Kidney (tissue), 14 donors: ENCODE measurements around the gene CTR9. TPM values are rescaled to one million over a fixed set of nuclear protein-coding genes. Genes with fewer than 3 reads are reported as not detected.

Experiments
- DNase-seq, 5 donors: peaks; one replicate each; pipeline ENCODE4 v3.0.0-alpha.2; 2013 to 2020
- FAIRE-seq: peaks from 2 replicates; lab custom pipeline; 2012; peaks lifted over from hg19 to GRCh38; lab: Jason Lieb, UNC
- H3K27ac ChIP-seq, 2 donors: one replicate each; pipeline ENCODE4 v1.7.0; 2013; ENCODE audit warnings: low read depth in 2 of 2, low read length in 2 of 2, inconsistent platforms in 1 of 2
- H3K27me3 ChIP-seq: one replicate; pipeline ENCODE4 v1.7.1; 2013; ENCODE audit warnings: low read length, inconsistent platforms; ENCODE audit not compliant: control insufficient read depth, insufficient read depth
- H3K36me3 ChIP-seq, 3 donors: one replicate each; pipeline versions ENCODE4 v1.7.0 to v1.7.1; 2013; ENCODE audit warnings: low read length in 3 of 3, control low read depth in 1 of 3, inconsistent platforms in 1 of 3; ENCODE audit not compliant: insufficient read depth in 3 of 3, control insufficient read depth in 2 of 3
- H3K4me1 ChIP-seq, 3 donors: one replicate each; pipeline versions ENCODE4 v1.7.0 to v1.7.1; 2013; ENCODE audit warnings: low read length in 3 of 3, inconsistent platforms in 1 of 3, low read depth in 1 of 3; ENCODE audit not compliant: control insufficient read depth in 2 of 3, insufficient read depth in 2 of 3
- H3K4me3 ChIP-seq, 3 donors: one replicate each; pipeline versions ENCODE4 v1.7.0 to v1.8.1; 2013; ENCODE audit warnings: low read length in 3 of 3, control low read depth in 1 of 3, inconsistent platforms in 1 of 3
- H3K9ac ChIP-seq, 3 donors: one replicate each; pipeline versions ENCODE4 v1.7.0 to v1.7.1; 2013; ENCODE audit warnings: low read length in 3 of 3, control low read depth in 1 of 3, inconsistent platforms in 1 of 3
- H3K9me3 ChIP-seq, 3 donors: one replicate each; pipeline versions ENCODE4 v1.7.0 to v1.7.1; 2013; ENCODE audit warnings: low read length in 3 of 3, control low read depth in 1 of 3, inconsistent platforms in 1 of 3; ENCODE audit not compliant: control insufficient read depth in 2 of 3, insufficient read depth in 1 of 3
- CTCF ChIP-seq: IDR thresholded peaks from 3 replicates; pipeline ENCODE4 v1.5.1; 2012; ENCODE audit warnings: mild to moderate bottlenecking, moderate library complexity, borderline replicate concordance; ENCODE audit not compliant: insufficient read depth; ENCODE audit errors: extremely low read depth
- intact Hi-C: fragments of 100-400 bp; cut with DNase I; formaldehyde crosslinking; loops from one replicate; pipeline ENCODE4 v1.11.1; 2022
- polyA plus RNA-seq: library from polyadenylated mRNA; stranded (reverse); fragments of 350-450 nt; fragmentation: Illumina TruSeq; extraction: RNeasy Lipid Tissue Mini Kit (QIAGEN cat#74804); gene quantifications from one replicate; pipeline ENCODE4 v1.2.3, GENCODE V29; 2014; ENCODE audit warnings: low read depth, low replicate concordance; ENCODE audit not compliant: insufficient read depth
- total RNA-seq: library from RNA; stranded (reverse); fragmentation: NEBNext Ultra II Directional; extraction: Animal tissue kit (Norgen Biotek cat#: 25700); gene quantifications from one replicate; pipeline ENCODE4 v1.2.1, GENCODE V29; 2021
- donor health status: control.
- donor health status: control.
- donor health status: control.
- donor health status: control.
- donor health status: control.
- donor health status: DM: yes; HTN: yes; CAD: no.
- donor health status: Normal renal cell carcinoma (clear cell type).

CTR9 gene
- total and polyA plus RNA-seq, 2 donors from 2014 or later: 16.7 to 33.3 TPM

- Histone ChIP-seq H3K9me3 (no peaks in the 10 kb centered on the region), H3K27ac (no peak overlapping the region), H3K4me3 (no peak overlapping the region), H3K9ac (no peak overlapping the region), H3K36me3 (peaks cover 0 to 6% (median 0%) of the 10 kb centered on the region in 3 donors), H3K27me3 (no peaks in the 10 kb centered on the region), H3K4me1 (no peaks in the 10 kb centered on the region)
- TF ChIP-seq CTCF: no peak
- intact Hi-C loops: no loop called here
- DNase-seq: peak in 1 of 5 donors; percentile 10
- no peak for FAIRE-seq
These were observed 33.4 kb downstream of the CTR9 start for GRCh38 chr11:10784232-10785145.

- Histone ChIP-seq H3K4me1 (no peaks in the 10 kb centered on the region), H3K36me3 (peaks cover 0 to 2% (median 0%) of the 10 kb centered on the region in 3 donors), H3K27ac (no peak overlapping the region), H3K9ac (no peak overlapping the region), H3K4me3 (no peak overlapping the region), H3K9me3 (no peaks in the 10 kb centered on the region), H3K27me3 (no peaks in the 10 kb centered on the region)
- FAIRE-seq (no peak), DNase-seq (no peak)
- intact Hi-C loops: no loop called here
- TF ChIP-seq CTCF: no peak
These were observed 34.1 kb downstream of the CTR9 start for GRCh38 chr11:10785146-10785474.

- Histone ChIP-seq H3K27me3 (no peaks in the 10 kb centered on the region), H3K36me3 (no peaks in the 10 kb centered on the region), H3K4me1 (no peaks in the 10 kb centered on the region), H3K9ac (no peak overlapping the region), H3K4me3 (no peak overlapping the region), H3K9me3 (no peaks in the 10 kb centered on the region), H3K27ac (no peak overlapping the region)
- DNase-seq: no peak
- TF ChIP-seq CTCF: no peak
- intact Hi-C loops: no loop called here
- FAIRE-seq: no peak
These were observed 35.4 kb downstream of the CTR9 start for GRCh38 chr11:10786451-10786850.
